ENCODE data around the gene SEL1L.

SEL1L gene

DNA sequence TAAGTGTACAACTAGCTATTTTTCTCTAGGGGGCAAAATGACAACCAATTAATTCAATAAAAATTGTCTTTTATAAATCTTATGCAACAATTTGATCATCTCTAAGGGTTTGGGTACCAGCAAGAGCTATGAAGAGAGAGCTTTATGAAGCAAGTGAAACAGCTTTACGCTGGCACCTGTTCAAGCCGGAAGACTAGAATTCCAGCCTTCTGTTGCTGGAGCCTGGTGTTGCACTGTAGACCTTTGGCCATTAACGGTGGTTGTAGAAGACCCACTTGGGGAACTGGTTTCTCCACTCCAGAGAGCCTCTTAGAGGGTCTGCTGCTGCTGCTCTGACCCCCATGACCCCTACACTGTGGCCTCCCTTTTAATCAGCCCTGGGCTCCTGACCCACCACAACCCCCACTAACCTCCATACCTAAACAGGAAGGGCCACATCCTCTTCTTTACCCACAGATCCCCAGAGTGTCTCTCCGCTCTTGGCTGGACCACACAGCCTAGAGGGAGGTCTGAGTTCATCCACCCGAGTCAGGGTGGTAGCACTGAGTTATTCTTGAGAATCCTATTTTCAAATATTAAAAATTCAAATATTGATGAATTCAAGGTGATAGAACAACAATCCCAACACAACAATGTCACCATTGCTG lies 79.0 kb downstream of the SEL1L start:
- no peaks in the 10 kb centered on the region for H3K36me3 ChIP-seq (ENCODE audit: control insufficient read depth in 1 of 2, insufficient read depth in 2 of 2, low read length in 2 of 2)
- no peaks in the 10 kb centered on the region for H3K27me3 ChIP-seq (ENCODE audit: low read depth, low read length)
- H3K4me1 ChIP-seq (ENCODE audit: control insufficient read depth in 1 of 2, insufficient read depth in 2 of 2, low read length in 2 of 2), result peaks cover 0 to 4% of the 10 kb centered on the region in 2 donors
- no peaks in the 10 kb centered on the region for H3K9me3 ChIP-seq (ENCODE audit: control insufficient read depth in 1 of 2, low read length in 2 of 2)
- no peak overlapping the region for H3K27ac ChIP-seq (ENCODE audit: low read length)
- H3K4me3 ChIP-seq (ENCODE audit: low read depth in 1 of 2, low read length in 2 of 2), result no peak overlapping the region

GRCh38 chr14:81453166-81453766 lies 80.4 kb downstream of the SEL1L start:
- no peaks in the 10 kb centered on the region for H3K27me3 ChIP-seq (ENCODE audit: low read depth, low read length)
- no peak overlapping the region for H3K4me3 ChIP-seq (ENCODE audit: low read depth in 1 of 2, low read length in 2 of 2)
- H3K36me3 ChIP-seq (ENCODE audit: control insufficient read depth in 1 of 2, insufficient read depth in 2 of 2, low read length in 2 of 2), result no peaks in the 10 kb centered on the region
- H3K27ac ChIP-seq (ENCODE audit: low read length), result no peak overlapping the region
- H3K4me1 ChIP-seq (ENCODE audit: control insufficient read depth in 1 of 2, insufficient read depth in 2 of 2, low read length in 2 of 2), result peaks cover 0 to 13% of the 10 kb centered on the region in 2 donors
- no peaks in the 10 kb centered on the region for H3K9me3 ChIP-seq (ENCODE audit: control insufficient read depth in 1 of 2, low read length in 2 of 2)

GRCh38 chr14:81452341-81453133 lies 81.1 kb downstream of the SEL1L start:
- Histone ChIP-seq H3K27ac (ENCODE audit: low read length) (no peak overlapping the region), H3K4me3 (ENCODE audit: low read depth in 1 of 2, low read length in 2 of 2) (no peak overlapping the region), H3K27me3 (ENCODE audit: low read depth, low read length) (no peaks in the 10 kb centered on the region)

DNA sequence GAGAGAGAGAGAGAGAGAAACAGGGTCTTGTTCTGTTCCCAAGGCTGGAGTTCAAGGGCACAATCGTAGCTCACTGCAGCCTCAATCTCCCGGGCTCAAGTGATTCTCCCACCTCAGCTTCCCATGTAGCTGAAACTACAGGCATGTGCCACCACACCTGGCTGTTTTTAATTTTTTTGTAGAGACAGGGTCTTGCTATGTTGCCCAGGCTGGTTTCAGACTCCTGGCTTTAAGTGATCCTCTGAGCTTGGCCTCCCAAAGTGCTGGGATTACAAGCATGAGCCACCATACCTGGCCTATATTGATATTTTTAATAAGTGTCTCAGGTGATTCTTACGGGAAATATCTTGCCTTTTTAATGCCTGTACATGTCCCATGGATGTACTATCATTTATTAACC lies 82.7 kb downstream of the SEL1L start:
- no peaks in the 10 kb centered on the region for H3K27me3 ChIP-seq (ENCODE audit: low read depth, low read length)
- no peaks in the 10 kb centered on the region for H3K9me3 ChIP-seq (ENCODE audit: control insufficient read depth in 1 of 2, low read length in 2 of 2)
- H3K4me1 ChIP-seq (ENCODE audit: control insufficient read depth in 1 of 2, insufficient read depth in 2 of 2, low read length in 2 of 2), result peaks cover 0 to 13% of the 10 kb centered on the region in 2 donors
- H3K4me3 ChIP-seq (ENCODE audit: low read depth in 1 of 2, low read length in 2 of 2), result no peak overlapping the region
- no peaks in the 10 kb centered on the region for H3K36me3 ChIP-seq (ENCODE audit: control insufficient read depth in 1 of 2, insufficient read depth in 2 of 2, low read length in 2 of 2)
- H3K27ac ChIP-seq (ENCODE audit: low read length), result no peak overlapping the region

More at GRCh38 chr14:81452341-81453133, 81.1 kb downstream of the SEL1L start:
- no peaks in the 10 kb centered on the region for H3K36me3 ChIP-seq (ENCODE audit: control insufficient read depth in 1 of 2, insufficient read depth in 2 of 2, low read length in 2 of 2)
- H3K9me3 ChIP-seq (ENCODE audit: control insufficient read depth in 1 of 2, low read length in 2 of 2), result no peaks in the 10 kb centered on the region
- H3K4me1 ChIP-seq (ENCODE audit: control insufficient read depth in 1 of 2, insufficient read depth in 2 of 2, low read length in 2 of 2), result peaks cover 0 to 13% of the 10 kb centered on the region in 2 donors

DNA sequence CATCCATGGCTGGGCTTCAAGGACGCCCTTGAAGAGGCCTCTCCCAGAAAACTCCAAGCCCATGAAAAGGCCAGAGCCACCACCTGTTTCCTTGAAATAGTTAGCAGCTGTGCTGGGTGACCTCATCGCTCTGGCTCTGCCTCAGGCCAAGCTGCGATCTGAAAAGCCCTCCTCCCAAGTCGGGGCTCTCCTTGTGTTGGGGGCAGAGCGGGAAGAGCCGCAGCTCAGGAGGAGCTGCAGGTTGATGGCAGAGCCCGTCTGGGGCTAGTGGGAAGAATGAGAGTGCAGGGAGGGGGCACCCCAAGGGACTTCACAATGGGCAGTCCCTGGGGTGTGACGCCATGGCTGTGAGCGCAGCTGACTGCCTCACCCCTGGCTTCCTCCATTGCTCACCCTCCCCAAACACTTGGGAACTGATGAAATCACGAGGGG lies 83.5 kb downstream of the SEL1L start:
- Histone ChIP-seq H3K27me3 (ENCODE audit: low read depth, low read length) (no peaks in the 10 kb centered on the region), H3K4me3 (ENCODE audit: low read depth in 1 of 2, low read length in 2 of 2) (no peak overlapping the region), H3K4me1 (ENCODE audit: control insufficient read depth in 1 of 2, insufficient read depth in 2 of 2, low read length in 2 of 2) (peaks cover 0 to 13% of the 10 kb centered on the region in 2 donors), H3K9me3 (ENCODE audit: control insufficient read depth in 1 of 2, low read length in 2 of 2) (no peaks in the 10 kb centered on the region), H3K27ac (ENCODE audit: low read length) (no peak overlapping the region), H3K36me3 (ENCODE audit: control insufficient read depth in 1 of 2, insufficient read depth in 2 of 2, low read length in 2 of 2) (no peaks in the 10 kb centered on the region)

DNA sequence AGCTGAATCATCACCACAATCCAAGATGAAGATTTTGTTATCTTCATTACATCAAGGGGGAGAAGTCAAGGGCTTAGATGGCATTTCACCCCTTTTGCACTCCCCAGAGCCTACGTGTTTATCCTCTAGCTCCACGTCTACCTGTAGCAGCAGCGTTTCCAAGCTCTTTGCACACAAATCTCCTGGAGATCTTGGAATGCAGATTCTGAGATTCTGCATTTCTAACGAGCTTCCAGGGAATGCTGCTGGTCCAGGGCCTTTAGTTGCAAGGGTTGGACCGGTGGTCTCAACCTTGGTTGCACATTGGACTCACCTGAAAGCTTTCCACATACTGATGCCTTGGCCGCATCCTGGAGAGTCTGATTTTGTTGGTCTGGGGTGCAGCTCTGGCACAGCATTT lies 84.1 kb downstream of the SEL1L start:
- Histone ChIP-seq H3K27ac (ENCODE audit: low read length) (no peak overlapping the region), H3K9me3 (ENCODE audit: control insufficient read depth in 1 of 2, low read length in 2 of 2) (no peaks in the 10 kb centered on the region), H3K4me3 (ENCODE audit: low read depth in 1 of 2, low read length in 2 of 2) (no peak overlapping the region), H3K27me3 (ENCODE audit: low read depth, low read length) (no peaks in the 10 kb centered on the region), H3K4me1 (ENCODE audit: control insufficient read depth in 1 of 2, insufficient read depth in 2 of 2, low read length in 2 of 2) (peaks cover 0 to 13% of the 10 kb centered on the region in 2 donors), H3K36me3 (ENCODE audit: control insufficient read depth in 1 of 2, insufficient read depth in 2 of 2, low read length in 2 of 2) (no peaks in the 10 kb centered on the region)

GRCh38 chr14:81449114-81449513 lies 84.5 kb downstream of the SEL1L start:
- H3K4me3 ChIP-seq (ENCODE audit: low read depth in 1 of 2, low read length in 2 of 2), result no peak overlapping the region
- peaks cover 0 to 13% of the 10 kb centered on the region in 2 donors for H3K4me1 ChIP-seq (ENCODE audit: control insufficient read depth in 1 of 2, insufficient read depth in 2 of 2, low read length in 2 of 2)
- no peak overlapping the region for H3K27ac ChIP-seq (ENCODE audit: low read length)
- no peaks in the 10 kb centered on the region for H3K9me3 ChIP-seq (ENCODE audit: control insufficient read depth in 1 of 2, low read length in 2 of 2)
- H3K27me3 ChIP-seq (ENCODE audit: low read depth, low read length), result no peaks in the 10 kb centered on the region
- H3K36me3 ChIP-seq (ENCODE audit: control insufficient read depth in 1 of 2, insufficient read depth in 2 of 2, low read length in 2 of 2), result no peaks in the 10 kb centered on the region

GRCh38 chr14:81447021-81447764 lies 86.5 kb downstream of the SEL1L start:
- Histone ChIP-seq H3K9me3 (ENCODE audit: control insufficient read depth in 1 of 2, low read length in 2 of 2) (no peaks in the 10 kb centered on the region), H3K4me3 (ENCODE audit: low read depth in 1 of 2, low read length in 2 of 2) (no peak overlapping the region), H3K36me3 (ENCODE audit: control insufficient read depth in 1 of 2, insufficient read depth in 2 of 2, low read length in 2 of 2) (no peaks in the 10 kb centered on the region), H3K27ac (ENCODE audit: low read length) (no peak overlapping the region), H3K27me3 (ENCODE audit: low read depth, low read length) (no peaks in the 10 kb centered on the region), H3K4me1 (ENCODE audit: control insufficient read depth in 1 of 2, insufficient read depth in 2 of 2, low read length in 2 of 2) (peaks cover 0 to 13% of the 10 kb centered on the region in 2 donors)

- H3K36me3 ChIP-seq (ENCODE audit: control insufficient read depth in 1 of 2, insufficient read depth in 2 of 2, low read length in 2 of 2), result no peaks in the 10 kb centered on the region
- H3K9me3 ChIP-seq (ENCODE audit: control insufficient read depth in 1 of 2, low read length in 2 of 2), result no peaks in the 10 kb centered on the region
- H3K27ac ChIP-seq (ENCODE audit: low read length), result no peak overlapping the region
- peaks cover 0 to 13% of the 10 kb centered on the region in 2 donors for H3K4me1 ChIP-seq (ENCODE audit: control insufficient read depth in 1 of 2, insufficient read depth in 2 of 2, low read length in 2 of 2)
- no peaks in the 10 kb centered on the region for H3K27me3 ChIP-seq (ENCODE audit: low read depth, low read length)
- no peak overlapping the region for H3K4me3 ChIP-seq (ENCODE audit: low read depth in 1 of 2, low read length in 2 of 2)
Measured at GRCh38 chr14:81446279-81447007, 87.2 kb downstream of the SEL1L start.

- Histone ChIP-seq H3K4me1 (ENCODE audit: control insufficient read depth in 1 of 2, insufficient read depth in 2 of 2, low read length in 2 of 2) (peaks cover 0 to 1% of the 10 kb centered on the region in 2 donors), H3K4me3 (ENCODE audit: low read depth in 1 of 2, low read length in 2 of 2) (no peak overlapping the region), H3K36me3 (ENCODE audit: control insufficient read depth in 1 of 2, insufficient read depth in 2 of 2, low read length in 2 of 2) (no peaks in the 10 kb centered on the region), H3K27ac (ENCODE audit: low read length) (no peak overlapping the region), H3K9me3 (ENCODE audit: control insufficient read depth in 1 of 2, low read length in 2 of 2) (no peaks in the 10 kb centered on the region), H3K27me3 (ENCODE audit: low read depth, low read length) (peaks cover 9% of the 10 kb centered on the region)
Measured at GRCh38 chr14:81441626-81442134, 92.0 kb downstream of the SEL1L start.

Measured in muscle layer of duodenum (tissue), 2 donors.